H1 (cell line): ENCODE data around the gene ATP5ME. TPM values are rescaled to one million over a fixed set of nuclear protein-coding genes. Genes with fewer than 3 reads are reported as not detected.

Experiments used
- BACH1 ChIP-seq: IDR thresholded peaks from 2 replicates; pipeline ENCODE4 v1.6.1; 2012; ENCODE audit warnings: low read length, improper control_type of control experiment
- CBX8 ChIP-seq: fragments of 300-800, 300-1000 bp; sonication (generic); IDR thresholded peaks from 2 replicates; pipeline ENCODE4 v1.7.1; 2016; ENCODE audit warnings: low read depth, low read length, borderline replicate concordance
- MAFK ChIP-seq: IDR thresholded peaks from 2 replicates; pipeline ENCODE4 v1.6.1; 2012; ENCODE audit warnings: low read depth, mild to moderate bottlenecking, improper control_type of control experiment, low read length
- NRF1 ChIP-seq: IDR thresholded peaks from 2 replicates; pipeline ENCODE4 v1.6.1; 2011; ENCODE audit warnings: mild to moderate bottlenecking, low read depth, low read length, improper control_type of control experiment
- RBBP5 ChIP-seq: IDR thresholded peaks from 2 replicates; pipeline ENCODE4 v1.7.1; 2012; ENCODE audit warnings: low read depth, mild to moderate bottlenecking, inconsistent platforms, low read length, moderate library complexity, borderline replicate concordance
- SAP30 ChIP-seq: fragments of 300-600 bp; sonication (generic); IDR thresholded peaks from 2 replicates; pipeline ENCODE4 v1.7.1; 2012; ENCODE audit warnings: low read length, moderate library complexity, mild to moderate bottlenecking, inconsistent platforms; ENCODE audit not compliant: insufficient read depth, insufficient replicate concordance
- SIN3A ChIP-seq, 2 experiments: IDR thresholded peaks in 1 of 2; conservative IDR thresholded peaks in 1 of 2; 2 replicates each; pipeline ENCODE4 v1.6.1; 2011 to 2012; ENCODE audit warnings: low read length in 2 of 2, improper control_type of control experiment in 1 of 2, low read depth in 1 of 2, mild to moderate bottlenecking in 1 of 2
- SRF ChIP-seq: IDR thresholded peaks from 2 replicates; pipeline ENCODE4 v1.6.1; 2011; ENCODE audit warnings: mild to moderate bottlenecking, low read depth, low read length, moderate library complexity
- TBP ChIP-seq: IDR thresholded peaks from 2 replicates; pipeline ENCODE4 v1.6.1; 2011; ENCODE audit warnings: low read depth, low read length, improper control_type of control experiment
- TEAD4 ChIP-seq: IDR thresholded peaks from 2 replicates; pipeline ENCODE4 v1.6.1; 2012; ENCODE audit warnings: low read depth, low read length, inconsistent platforms, mixed read lengths
- polyA plus RNA-seq, 7 experiments: library from polyadenylated mRNA; depleted of rRNA in 3 of 7; stranded (reverse) in 5 of 7; unstranded in 2 of 7; fragments of >200 nt in 5 of 7; fragments of 200-250 nt in 2 of 7; gene quantifications; 1 replicate in 5 of 7; 2 replicates in 1 of 7; 4 replicates in 1 of 7; pipeline versions ENCODE4 v1.2.1 to v1.2.3, GENCODE V29; 2011 to 2013; ENCODE audit warnings: missing spikeins in 2 of 7, mixed read lengths in 2 of 7
- total RNA-seq: library from RNA; stranded (reverse); fragmentation: NEBNext Ultra II Directional; extraction: Animal tissue kit (Norgen Biotek cat#: 25700); gene quantifications from 2 replicates; pipeline ENCODE4 v1.2.1, GENCODE V29; 2021
- TF ChIP-seq, protein P1 (sequence below): IDR thresholded peaks from 2 replicates; pipeline ENCODE4 v1.6.1; 2011; ENCODE audit warnings: low read length, improper control_type of control experiment
- TF ChIP-seq, protein P2 (sequence below): IDR thresholded peaks from 2 replicates; pipeline ENCODE4 v1.6.1; 2012; ENCODE audit warnings: inconsistent platforms
- TF ChIP-seq, protein P3 (sequence below), 3 experiments: IDR thresholded peaks; 1 replicate in 2 of 3; 2 replicates in 1 of 3; pipeline versions ENCODE4 v1.5.1 to v1.6.1; 2011; ENCODE audit warnings: low read length in 3 of 3, mild to moderate bottlenecking in 3 of 3, inconsistent platforms in 2 of 3, low read depth in 1 of 3, moderate library complexity in 1 of 3; ENCODE audit not compliant: insufficient read depth in 1 of 3; ENCODE audit errors: control extremely low read depth in 1 of 3

The ATP5ME gene
- total and polyA plus RNA-seq, 2 of the 8 experiments (the other 6 are each of a cell fraction or from before 2014, with no cell fraction given), result 375 to 450 TPM

DNA sequence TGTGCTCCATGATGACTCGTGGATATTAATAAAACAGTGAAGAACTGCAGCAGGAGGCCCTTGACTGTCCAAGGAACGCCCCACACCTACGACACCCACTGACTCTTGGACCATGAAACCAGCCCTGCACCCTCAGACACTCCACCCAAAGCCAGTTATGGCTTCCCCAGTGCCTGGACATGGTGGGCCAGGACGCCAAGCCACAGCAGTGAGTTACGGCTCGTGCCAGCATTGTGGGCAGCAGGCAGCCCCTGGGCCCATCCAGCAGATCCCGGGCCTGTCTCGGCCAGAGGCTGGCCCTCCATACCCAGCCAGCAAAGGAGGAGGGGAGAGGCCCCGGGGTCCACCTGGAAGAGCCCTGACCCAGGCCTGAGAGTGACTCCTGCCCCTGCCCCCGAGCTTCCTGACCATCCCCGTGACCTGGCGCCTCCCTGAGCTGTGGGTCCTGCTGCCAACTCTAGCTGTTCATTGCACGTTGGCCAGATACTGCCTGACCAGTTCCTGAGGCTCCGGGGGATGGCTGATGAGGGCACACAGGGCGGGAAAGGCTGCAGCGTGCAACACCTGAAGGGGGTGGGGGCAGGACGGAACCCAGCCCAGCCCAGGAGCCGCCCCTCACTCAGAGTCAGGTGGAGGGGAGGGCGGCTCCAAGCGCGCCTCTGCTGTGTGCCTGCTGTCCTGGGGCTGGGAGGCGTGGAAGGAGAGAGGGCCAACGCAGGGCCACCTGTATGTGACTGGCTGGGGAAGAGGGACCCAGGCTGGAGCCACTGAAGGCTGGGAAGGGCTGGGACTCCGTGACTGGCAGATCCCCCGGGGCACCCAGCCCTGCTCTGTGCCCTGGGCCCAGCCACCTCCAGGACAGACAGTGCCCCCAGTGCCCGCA is 14.1 kb upstream of the ATP5ME start (continued):
- TF ChIP-seq, protein P1, sequence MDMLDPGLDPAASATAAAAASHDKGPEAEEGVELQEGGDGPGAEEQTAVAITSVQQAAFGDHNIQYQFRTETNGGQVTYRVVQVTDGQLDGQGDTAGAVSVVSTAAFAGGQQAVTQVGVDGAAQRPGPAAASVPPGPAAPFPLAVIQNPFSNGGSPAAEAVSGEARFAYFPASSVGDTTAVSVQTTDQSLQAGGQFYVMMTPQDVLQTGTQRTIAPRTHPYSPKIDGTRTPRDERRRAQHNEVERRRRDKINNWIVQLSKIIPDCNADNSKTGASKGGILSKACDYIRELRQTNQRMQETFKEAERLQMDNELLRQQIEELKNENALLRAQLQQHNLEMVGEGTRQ, result no peak
- no peak for TF ChIP-seq SRF
- no peak for TF ChIP-seq NRF1
- no peak for TF ChIP-seq SAP30
- no peak for TF ChIP-seq TEAD4
- no peak for TF ChIP-seq CBX8
- TF ChIP-seq, protein P2, sequence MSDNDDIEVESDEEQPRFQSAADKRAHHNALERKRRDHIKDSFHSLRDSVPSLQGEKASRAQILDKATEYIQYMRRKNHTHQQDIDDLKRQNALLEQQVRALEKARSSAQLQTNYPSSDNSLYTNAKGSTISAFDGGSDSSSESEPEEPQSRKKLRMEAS, result peak; percentile 93
- peak; percentile 12 to 68; a peak in 1 of 4 replicates for TF ChIP-seq SIN3A (conservative IDR thresholded peaks at IDR 0.05 in 1 of 2, IDR thresholded peaks at IDR 0.05 in 1 of 2; ENCODE audit: low read depth in 1 of 2, low read length in 2 of 2)
- TF ChIP-seq TBP, result no peak
- TF ChIP-seq MAFK, result no peak
- no peak for TF ChIP-seq BACH1
- TF ChIP-seq RBBP5, result 0 out of 2 replicates have a peak, but pooled peaks have one; percentile 2
- TF ChIP-seq, protein P3, sequence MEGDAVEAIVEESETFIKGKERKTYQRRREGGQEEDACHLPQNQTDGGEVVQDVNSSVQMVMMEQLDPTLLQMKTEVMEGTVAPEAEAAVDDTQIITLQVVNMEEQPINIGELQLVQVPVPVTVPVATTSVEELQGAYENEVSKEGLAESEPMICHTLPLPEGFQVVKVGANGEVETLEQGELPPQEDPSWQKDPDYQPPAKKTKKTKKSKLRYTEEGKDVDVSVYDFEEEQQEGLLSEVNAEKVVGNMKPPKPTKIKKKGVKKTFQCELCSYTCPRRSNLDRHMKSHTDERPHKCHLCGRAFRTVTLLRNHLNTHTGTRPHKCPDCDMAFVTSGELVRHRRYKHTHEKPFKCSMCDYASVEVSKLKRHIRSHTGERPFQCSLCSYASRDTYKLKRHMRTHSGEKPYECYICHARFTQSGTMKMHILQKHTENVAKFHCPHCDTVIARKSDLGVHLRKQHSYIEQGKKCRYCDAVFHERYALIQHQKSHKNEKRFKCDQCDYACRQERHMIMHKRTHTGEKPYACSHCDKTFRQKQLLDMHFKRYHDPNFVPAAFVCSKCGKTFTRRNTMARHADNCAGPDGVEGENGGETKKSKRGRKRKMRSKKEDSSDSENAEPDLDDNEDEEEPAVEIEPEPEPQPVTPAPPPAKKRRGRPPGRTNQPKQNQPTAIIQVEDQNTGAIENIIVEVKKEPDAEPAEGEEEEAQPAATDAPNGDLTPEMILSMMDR (IDR thresholded peaks at IDR 0.05; ENCODE audit: control extremely low read depth in 1 of 3, insufficient read depth in 1 of 3, low read depth in 1 of 3, low read length in 3 of 3), result no peak
